ENCODE data around the gene FGF23. TPM values are rescaled to one million over a fixed set of nuclear protein-coding genes. Genes with fewer than 3 reads are reported as not detected.
"Not testable (repeated sequence)": the region's sequence is repeated elsewhere in the genome, so short reads cannot be mapped to it uniquely, and the experiment has no call there.

FGF23 gene
- total and polyA plus RNA-seq, 5 donors = 0.24 to 0.68 (median 0.25) TPM; not detected in 2

DNA sequence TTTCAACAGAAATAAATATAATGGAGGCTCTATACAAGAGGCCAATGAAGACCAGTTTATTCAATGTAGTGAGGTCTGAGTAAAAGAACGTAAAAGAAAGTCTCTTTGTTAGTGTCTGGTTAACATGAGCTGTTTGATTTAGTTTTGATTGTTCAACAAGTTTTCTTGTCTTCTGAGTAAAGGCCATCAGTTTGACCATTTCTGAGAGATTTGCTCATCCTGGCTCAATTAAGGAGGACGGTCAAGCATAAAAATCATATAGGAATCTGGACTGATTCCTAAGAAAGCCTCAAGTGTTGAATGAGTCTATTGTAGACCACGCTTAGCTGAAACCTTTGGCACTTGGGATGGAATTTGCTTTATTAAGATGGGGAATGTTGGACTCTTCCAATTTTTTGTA is 32.5 kb upstream of the FGF23 start:
- Histone ChIP-seq H3K27me3 (ENCODE audit: control insufficient read depth, insufficient read depth) (no peaks in the 10 kb centered on the region), H3K4me3 (ENCODE audit: low read length) (no peak overlapping the region), H3K4me1 (ENCODE audit: control insufficient read depth, insufficient read depth, low read length) (no peaks in the 10 kb centered on the region), H3K9me3 (ENCODE audit: control insufficient read depth, low read length) (no peaks in the 10 kb centered on the region), H3K27ac (ENCODE audit: low read length) (no peak overlapping the region)
- DNase-seq (no peak), ATAC-seq (no peak)
- intact Hi-C loops (cut with DNase I) = no loop called here
- WGBS = 65% methylated on average over 3 of the region's 3 CpGs

DNA sequence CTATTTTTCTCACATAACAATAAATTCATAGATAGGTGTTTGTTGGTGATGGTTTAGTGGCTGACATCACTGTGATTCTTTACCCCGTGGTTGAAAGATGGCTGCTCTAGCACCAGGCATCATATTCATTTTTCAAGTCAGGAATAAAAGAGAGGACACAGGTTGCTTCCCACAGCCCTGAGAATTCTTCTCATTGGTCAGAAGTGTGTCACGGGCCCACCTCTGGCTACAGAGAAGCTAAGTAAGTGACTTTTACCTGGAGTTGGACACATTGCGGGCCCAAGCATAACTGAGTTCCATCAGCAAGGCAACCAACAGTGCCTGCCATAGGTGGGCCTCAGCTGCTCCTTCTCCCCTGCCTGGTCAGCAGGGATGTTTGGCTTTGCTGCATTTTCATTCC is 27.6 kb upstream of the FGF23 start:
- no peak for ATAC-seq
- no peak for DNase-seq
- Histone ChIP-seq H3K27me3 (ENCODE audit: control insufficient read depth, insufficient read depth) (no peaks in the 10 kb centered on the region), H3K27ac (ENCODE audit: low read length) (no peak overlapping the region), H3K9me3 (ENCODE audit: control insufficient read depth, low read length) (no peaks in the 10 kb centered on the region), H3K4me1 (ENCODE audit: control insufficient read depth, insufficient read depth, low read length) (no peaks in the 10 kb centered on the region), H3K4me3 (ENCODE audit: low read length) (no peak overlapping the region)
- intact Hi-C loops (cut with DNase I) = no loop called here
- WGBS = 86% methylated on average over 3 of the region's 3 CpGs

DNA sequence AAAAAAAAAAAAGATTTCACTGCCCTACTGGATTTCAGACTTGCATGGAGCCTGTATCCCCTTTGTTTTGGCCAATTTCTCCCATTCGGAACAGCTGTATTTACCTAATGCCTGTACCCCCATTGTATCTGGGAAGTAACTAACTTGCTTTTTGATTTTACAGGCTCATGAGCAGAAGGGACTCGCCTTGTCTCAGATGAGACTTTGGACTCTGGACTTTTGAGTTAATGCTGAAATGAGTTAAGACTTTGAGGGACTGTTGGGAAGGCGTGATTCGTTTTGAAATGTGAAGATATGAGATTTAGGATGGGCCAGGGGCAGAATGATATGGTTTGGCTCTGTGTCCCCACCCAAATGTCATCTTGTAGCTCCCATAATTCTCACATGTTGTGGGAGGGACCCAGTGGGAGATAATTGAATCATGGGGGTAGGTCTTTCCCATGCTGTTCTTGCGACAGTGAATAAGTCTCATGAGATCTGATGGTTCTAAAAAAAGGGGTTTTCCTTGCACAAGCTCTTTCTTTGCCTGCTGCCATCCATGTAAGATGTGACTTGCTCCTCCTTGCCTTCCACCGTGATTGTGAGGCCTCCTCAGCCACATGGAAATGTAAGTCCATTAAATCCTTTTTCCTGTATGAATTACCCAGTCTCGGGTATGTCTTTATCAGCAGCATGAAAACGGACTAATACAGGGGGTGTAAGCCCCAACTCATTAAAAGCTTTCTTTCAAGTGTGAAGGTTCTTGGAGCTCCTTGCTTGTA is 25.5 kb upstream of the FGF23 start:
- H3K27me3 ChIP-seq (ENCODE audit: control insufficient read depth, insufficient read depth); intact Hi-C loops (cut with DNase I); H3K4me3 ChIP-seq (ENCODE audit: low read length); H3K9me3 ChIP-seq (ENCODE audit: control insufficient read depth, low read length); H3K4me1 ChIP-seq (ENCODE audit: control insufficient read depth, insufficient read depth, low read length); ATAC-seq; H3K27ac ChIP-seq (ENCODE audit: low read length); DNase-seq: not testable (repeated sequence)
- 89% methylated on average over 8 of the region's 8 CpGs for WGBS

DNA sequence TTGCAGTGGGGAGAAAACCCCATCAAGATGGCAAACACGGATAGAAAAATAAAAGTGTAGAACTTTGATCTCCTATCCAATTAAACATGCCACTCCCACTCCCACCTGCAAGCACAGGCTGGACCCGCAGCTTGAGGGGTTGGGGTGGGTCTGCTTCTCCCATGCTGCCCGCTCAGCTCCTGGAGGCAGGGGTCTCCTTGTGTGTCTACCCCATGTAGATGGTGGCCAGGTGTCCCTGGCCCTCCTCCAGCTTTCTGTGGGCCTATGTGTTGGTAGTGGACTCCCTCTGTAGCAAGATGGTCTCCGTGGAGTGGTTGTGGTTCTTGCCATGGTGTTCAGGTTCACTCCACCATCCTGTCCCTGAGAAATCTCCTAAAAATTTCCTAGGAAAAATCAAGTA is 23.5 kb upstream of the FGF23 start:
- ATAC-seq (no peak), DNase-seq (no peak)
- Histone ChIP-seq H3K27ac (ENCODE audit: low read length) (no peak overlapping the region), H3K27me3 (ENCODE audit: control insufficient read depth, insufficient read depth) (no peaks in the 10 kb centered on the region), H3K4me1 (ENCODE audit: control insufficient read depth, insufficient read depth, low read length) (no peaks in the 10 kb centered on the region), H3K4me3 (ENCODE audit: low read length) (no peak overlapping the region), H3K9me3 (ENCODE audit: control insufficient read depth, low read length) (no peaks in the 10 kb centered on the region)
- 88% methylated on average over 4 of the region's 4 CpGs for WGBS
- intact Hi-C loops (cut with DNase I) = no loop called here

DNA sequence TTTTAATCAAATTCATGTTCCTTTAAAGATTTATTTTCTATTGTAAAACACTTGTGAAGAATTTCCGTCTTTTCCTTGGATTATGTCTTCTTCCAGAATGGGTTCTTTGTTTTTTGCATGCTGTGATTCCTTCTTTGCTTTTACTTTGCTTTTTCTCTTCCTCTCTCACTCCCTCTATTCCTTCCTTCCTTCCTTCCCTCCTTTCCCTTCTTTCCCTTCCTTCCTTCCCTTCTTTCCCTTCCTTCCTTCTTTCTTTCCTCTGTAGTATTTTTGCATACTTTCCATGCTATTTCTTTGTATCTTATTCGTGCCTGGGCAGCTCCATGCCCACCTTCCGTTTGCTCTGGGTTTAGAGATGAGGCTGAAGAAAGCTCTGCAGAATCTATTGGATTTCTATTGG is 21.6 kb upstream of the FGF23 start:
- intact Hi-C loops (cut with DNase I) = no loop called here
- DNase-seq = no peak
- no peaks in the 10 kb centered on the region for H3K27me3 ChIP-seq (ENCODE audit: control insufficient read depth, insufficient read depth)
- H3K4me3 ChIP-seq (ENCODE audit: low read length) = no peak overlapping the region
- no peak overlapping the region for H3K27ac ChIP-seq (ENCODE audit: low read length)
- no peaks in the 10 kb centered on the region for H3K9me3 ChIP-seq (ENCODE audit: control insufficient read depth, low read length)
- no peaks in the 10 kb centered on the region for H3K4me1 ChIP-seq (ENCODE audit: control insufficient read depth, insufficient read depth, low read length)
- WGBS = 84% methylated on average over 3 of the region's 3 CpGs
- no peak for ATAC-seq

DNA sequence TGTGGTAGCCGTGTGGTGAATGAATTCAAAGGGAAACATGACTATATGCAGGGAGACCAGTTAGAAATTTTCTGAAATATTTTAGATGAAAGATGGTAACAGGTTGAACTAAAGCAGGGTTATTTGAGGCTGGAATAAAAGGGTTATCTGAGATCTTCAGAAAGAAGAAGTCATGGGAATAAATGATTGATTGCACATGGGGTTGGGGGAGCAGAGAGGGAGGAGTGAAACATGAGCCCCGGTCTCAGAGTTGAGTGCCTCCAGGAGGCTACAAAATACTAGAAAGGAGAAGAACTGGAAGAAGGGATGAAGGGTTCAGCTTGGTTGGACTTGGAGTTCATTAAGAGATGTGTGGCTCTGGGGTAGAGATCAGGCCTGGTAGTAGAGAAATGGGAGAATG is 16.3 kb upstream of the FGF23 start:
- 79% methylated on average over 2 of the region's 2 CpGs for WGBS
- DNase-seq = no peak
- intact Hi-C loops (cut with DNase I) = no loop called here

DNA sequence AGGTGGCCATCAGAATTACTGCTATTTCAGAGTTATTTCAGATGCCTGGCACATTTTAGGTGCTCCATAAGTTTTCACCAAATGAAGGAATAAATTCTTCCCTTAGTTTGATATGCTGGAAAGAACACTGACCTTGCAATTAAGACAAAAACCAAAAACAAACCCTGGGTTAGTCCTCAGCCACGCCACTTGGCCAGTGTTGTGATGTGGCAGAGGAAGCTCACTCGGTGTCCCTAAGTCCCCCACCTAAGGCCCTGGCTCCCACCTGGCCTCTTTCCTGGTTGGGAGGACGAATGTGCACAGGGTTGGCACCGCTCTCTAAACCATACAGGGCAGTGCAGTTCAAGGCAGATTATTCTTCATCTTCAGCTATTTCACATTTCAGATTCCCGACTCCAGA is 13.7 kb upstream of the FGF23 start:
- WGBS = 79% methylated on average over 5 of the region's 5 CpGs
- intact Hi-C loops (cut with DNase I) = no loop called here

More for the DNA sequence above, 16.3 kb upstream of the FGF23 start:
- no peaks in the 10 kb centered on the region for H3K27me3 ChIP-seq (ENCODE audit: control insufficient read depth, insufficient read depth)
- no peak overlapping the region for H3K27ac ChIP-seq (ENCODE audit: low read length)
- no peaks in the 10 kb centered on the region for H3K9me3 ChIP-seq (ENCODE audit: control insufficient read depth, low read length)
- H3K4me3 ChIP-seq (ENCODE audit: low read length) = no peak overlapping the region
- no peak for ATAC-seq
- H3K4me1 ChIP-seq (ENCODE audit: control insufficient read depth, insufficient read depth, low read length) = peaks cover 5% of the 10 kb centered on the region

DNA sequence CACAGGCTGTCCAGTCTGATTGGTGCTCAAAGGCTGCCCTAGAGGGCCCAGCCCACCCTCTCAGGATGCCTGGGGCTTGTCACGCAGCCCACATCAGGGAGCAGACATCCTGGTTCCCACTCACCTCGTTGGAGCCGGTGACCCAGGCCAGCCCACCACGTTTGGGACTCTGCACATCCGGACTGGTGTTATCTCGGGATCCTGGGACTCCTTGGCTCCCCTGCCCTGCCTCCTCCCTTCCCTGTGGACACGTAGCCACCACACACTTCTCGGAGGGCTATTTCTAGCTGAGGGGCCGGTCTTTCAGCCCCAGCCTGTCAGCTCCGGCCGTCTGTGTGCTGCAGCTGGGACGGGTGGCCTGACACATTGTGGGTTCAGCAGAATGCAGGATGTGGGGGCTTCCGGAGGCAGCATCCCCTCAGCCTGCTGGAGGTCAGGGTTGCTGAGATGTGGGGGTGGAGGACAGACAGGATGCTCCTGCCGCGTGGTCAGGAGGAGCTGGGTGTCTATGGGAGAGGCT is 12.8 kb upstream of the FGF23 start:
- Histone ChIP-seq H3K27ac (ENCODE audit: low read length) (no peak overlapping the region), H3K4me1 (ENCODE audit: control insufficient read depth, insufficient read depth, low read length) (peaks cover 5% of the 10 kb centered on the region), H3K27me3 (ENCODE audit: control insufficient read depth, insufficient read depth) (no peaks in the 10 kb centered on the region), H3K4me3 (ENCODE audit: low read length) (no peak overlapping the region), H3K9me3 (ENCODE audit: control insufficient read depth, low read length) (no peaks in the 10 kb centered on the region)
- DNase-seq (peak; percentile 14 to 69 (median 49)), ATAC-seq (peak; percentile 68 to 82)
- intact Hi-C loops (cut with DNase I) = no loop called here
- 13% methylated on average over 15 of the region's 15 CpGs for WGBS

More for the DNA sequence above, 13.7 kb upstream of the FGF23 start:
- no peak overlapping the region for H3K4me3 ChIP-seq (ENCODE audit: low read length)
- no peak overlapping the region for H3K27ac ChIP-seq (ENCODE audit: low read length)
- ATAC-seq = no peak
- no peaks in the 10 kb centered on the region for H3K9me3 ChIP-seq (ENCODE audit: control insufficient read depth, low read length)
- peaks cover 5% of the 10 kb centered on the region for H3K4me1 ChIP-seq (ENCODE audit: control insufficient read depth, insufficient read depth, low read length)
- no peaks in the 10 kb centered on the region for H3K27me3 ChIP-seq (ENCODE audit: control insufficient read depth, insufficient read depth)
- no peak for DNase-seq

DNA sequence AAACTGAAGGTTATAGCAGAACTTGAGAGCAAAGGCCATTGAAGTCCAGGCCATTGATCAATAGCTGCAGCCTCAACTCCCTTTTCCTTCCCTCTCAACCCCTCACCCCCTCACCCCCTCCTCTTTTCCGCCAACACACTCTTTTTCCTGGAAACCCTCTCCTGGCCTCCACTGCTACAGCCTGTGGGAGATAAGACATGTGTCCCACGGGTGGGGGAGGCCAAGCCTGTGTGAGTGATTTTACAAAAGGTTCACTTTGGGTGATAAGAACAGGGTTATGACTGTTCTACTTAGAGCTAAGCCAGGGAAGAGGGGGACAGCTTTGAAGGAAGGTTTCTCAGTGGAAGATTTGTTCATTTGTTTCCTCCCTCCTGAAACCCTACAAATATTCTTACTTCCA is 9.2 kb upstream of the FGF23 start:
- Histone ChIP-seq H3K4me3 (ENCODE audit: low read length) (no peak overlapping the region), H3K27ac (ENCODE audit: low read length) (no peak overlapping the region), H3K27me3 (ENCODE audit: control insufficient read depth, insufficient read depth) (no peaks in the 10 kb centered on the region), H3K4me1 (ENCODE audit: control insufficient read depth, insufficient read depth, low read length) (peaks cover 5% of the 10 kb centered on the region), H3K9me3 (ENCODE audit: control insufficient read depth, low read length) (no peaks in the 10 kb centered on the region)
- ATAC-seq (no peak), DNase-seq (no peak)
- intact Hi-C loops (cut with DNase I) = no loop called here
- WGBS = 30% methylated on average over 2 of the region's 2 CpGs

DNA sequence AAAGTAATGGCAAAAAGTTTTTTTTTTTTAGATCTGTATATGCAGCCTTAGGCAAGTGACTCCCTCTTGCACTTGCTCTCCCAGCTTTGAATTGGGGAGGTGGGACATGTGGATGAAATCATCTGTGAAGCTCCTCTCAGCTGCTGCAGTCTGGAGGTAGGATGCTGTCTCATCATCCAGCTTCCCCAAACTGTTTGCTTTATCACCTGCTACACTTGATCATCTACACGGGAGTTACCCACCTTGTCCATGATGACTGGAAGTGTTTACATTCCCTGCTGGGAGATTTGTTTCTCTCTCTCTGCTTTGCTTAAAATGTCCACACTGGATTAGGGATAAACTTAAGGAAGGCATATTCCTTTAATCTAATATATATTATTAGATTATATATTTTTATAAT is 8.5 kb upstream of the FGF23 start:
- WGBS = 82% methylated on average over 1 of the region's 1 CpG
- no peak overlapping the region for H3K27ac ChIP-seq (ENCODE audit: low read length)
- DNase-seq (no peak), ATAC-seq (no peak)
- intact Hi-C loops (cut with DNase I) = no loop called here
- H3K4me1 ChIP-seq (ENCODE audit: control insufficient read depth, insufficient read depth, low read length) = peaks cover 5% of the 10 kb centered on the region
- no peaks in the 10 kb centered on the region for H3K27me3 ChIP-seq (ENCODE audit: control insufficient read depth, insufficient read depth)
- no peak overlapping the region for H3K4me3 ChIP-seq (ENCODE audit: low read length)
- no peaks in the 10 kb centered on the region for H3K9me3 ChIP-seq (ENCODE audit: control insufficient read depth, low read length)

DNA sequence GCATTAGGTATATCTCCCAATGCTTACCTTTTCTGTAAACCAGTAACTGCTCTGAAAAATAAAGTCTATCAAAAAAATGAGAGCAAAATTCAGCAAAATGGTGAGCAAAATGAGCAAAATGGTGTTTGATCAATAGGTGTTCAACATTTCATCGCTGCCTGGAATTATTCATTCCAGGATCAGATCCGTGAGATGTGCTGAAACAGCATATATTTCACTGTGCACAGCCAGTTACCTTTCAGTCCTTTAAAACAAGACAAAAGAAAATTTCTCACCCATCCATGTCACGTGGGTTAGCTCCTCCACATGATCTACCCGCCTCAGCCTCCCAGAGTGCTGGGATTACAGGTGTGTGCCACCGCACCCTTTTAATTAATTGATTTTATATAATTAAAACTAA is 8.1 kb upstream of the FGF23 start:
- WGBS = 94% methylated on average over 5 of the region's 5 CpGs
- DNase-seq = no peak
- H3K27me3 ChIP-seq (ENCODE audit: control insufficient read depth, insufficient read depth) = no peaks in the 10 kb centered on the region
- H3K9me3 ChIP-seq (ENCODE audit: control insufficient read depth, low read length) = no peaks in the 10 kb centered on the region
- intact Hi-C loops (cut with DNase I) = no loop called here
- no peak overlapping the region for H3K4me3 ChIP-seq (ENCODE audit: low read length)
- H3K27ac ChIP-seq (ENCODE audit: low read length) = no peak overlapping the region
- ATAC-seq = no peak
- peaks cover 5% of the 10 kb centered on the region for H3K4me1 ChIP-seq (ENCODE audit: control insufficient read depth, insufficient read depth, low read length)

Data from right cardiac atrium (tissue), 5 donors.